ENCODE results near the gene SMARCD1.
"Not testable (repeated sequence)": the region's sequence is repeated elsewhere in the genome, so short reads cannot be mapped to it uniquely, and the experiment has no call there.

Gene SMARCD1

DNA sequence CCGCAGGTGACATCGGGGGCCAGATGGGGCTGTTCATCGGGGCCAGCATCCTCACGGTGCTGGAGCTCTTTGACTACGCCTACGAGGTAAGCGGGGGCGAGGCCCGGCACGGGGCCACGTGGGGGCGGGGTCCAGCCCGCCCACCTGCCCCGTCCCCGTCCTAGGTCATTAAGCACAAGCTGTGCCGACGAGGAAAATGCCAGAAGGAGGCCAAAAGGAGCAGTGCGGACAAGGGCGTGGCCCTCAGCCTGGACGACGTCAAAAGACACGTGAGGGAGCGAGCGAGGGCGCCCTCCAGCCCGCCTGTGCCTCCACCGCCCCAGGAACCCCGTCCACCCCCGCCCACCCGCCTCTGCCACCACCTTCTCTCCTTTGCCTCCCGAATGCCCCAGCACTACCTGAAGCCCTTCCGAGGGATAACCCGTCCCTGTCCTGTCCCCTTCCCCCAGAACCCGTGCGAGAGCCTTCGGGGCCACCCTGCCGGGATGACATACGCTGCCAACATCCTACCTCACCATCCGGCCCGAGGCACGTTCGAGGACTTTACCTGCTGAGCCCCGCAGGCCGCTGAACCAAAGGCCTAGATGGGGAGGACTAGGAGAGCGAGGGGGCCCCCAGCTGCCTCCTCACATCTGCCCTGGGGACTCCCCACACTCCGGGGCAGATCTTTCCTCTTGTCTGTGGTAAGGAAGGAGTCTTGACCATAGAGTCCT, 3.9 kb upstream of the SMARCD1 start:
- Histone ChIP-seq H3K4me3 (IDR thresholded peaks at IDR 0.05; ENCODE audit: insufficient read depth, low read depth, low read length) (no peak overlapping the region), H3K9ac (no peak overlapping the region), H3K27me3 (ENCODE audit: insufficient read depth, low read depth) (no peaks in the 10 kb centered on the region; the same call in 1 of the 2 replicates), H3K4me1 (ENCODE audit: low read depth, poor library complexity, severe bottlenecking) (peaks cover 10% of the 10 kb centered on the region), H3K27ac (no peak overlapping the region), H3K4me2 (no peak overlapping the region), H3K36me3 (ENCODE audit: insufficient read depth) (no peaks in the 10 kb centered on the region), H4K20me1 (ENCODE audit: insufficient read depth) (no peaks in the 10 kb centered on the region), H2AFZ (ENCODE audit: low read depth) (no peak overlapping the region), H3K79me2 (ENCODE audit: insufficient read depth, low read depth) (no peaks in the 10 kb centered on the region; the same call in 1 of the 2 replicates)
- TF ChIP-seq, protein P1, sequence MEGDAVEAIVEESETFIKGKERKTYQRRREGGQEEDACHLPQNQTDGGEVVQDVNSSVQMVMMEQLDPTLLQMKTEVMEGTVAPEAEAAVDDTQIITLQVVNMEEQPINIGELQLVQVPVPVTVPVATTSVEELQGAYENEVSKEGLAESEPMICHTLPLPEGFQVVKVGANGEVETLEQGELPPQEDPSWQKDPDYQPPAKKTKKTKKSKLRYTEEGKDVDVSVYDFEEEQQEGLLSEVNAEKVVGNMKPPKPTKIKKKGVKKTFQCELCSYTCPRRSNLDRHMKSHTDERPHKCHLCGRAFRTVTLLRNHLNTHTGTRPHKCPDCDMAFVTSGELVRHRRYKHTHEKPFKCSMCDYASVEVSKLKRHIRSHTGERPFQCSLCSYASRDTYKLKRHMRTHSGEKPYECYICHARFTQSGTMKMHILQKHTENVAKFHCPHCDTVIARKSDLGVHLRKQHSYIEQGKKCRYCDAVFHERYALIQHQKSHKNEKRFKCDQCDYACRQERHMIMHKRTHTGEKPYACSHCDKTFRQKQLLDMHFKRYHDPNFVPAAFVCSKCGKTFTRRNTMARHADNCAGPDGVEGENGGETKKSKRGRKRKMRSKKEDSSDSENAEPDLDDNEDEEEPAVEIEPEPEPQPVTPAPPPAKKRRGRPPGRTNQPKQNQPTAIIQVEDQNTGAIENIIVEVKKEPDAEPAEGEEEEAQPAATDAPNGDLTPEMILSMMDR (conservative IDR thresholded peaks at IDR 0.05; ENCODE audit: low read depth, low read length): no peak

DNA sequence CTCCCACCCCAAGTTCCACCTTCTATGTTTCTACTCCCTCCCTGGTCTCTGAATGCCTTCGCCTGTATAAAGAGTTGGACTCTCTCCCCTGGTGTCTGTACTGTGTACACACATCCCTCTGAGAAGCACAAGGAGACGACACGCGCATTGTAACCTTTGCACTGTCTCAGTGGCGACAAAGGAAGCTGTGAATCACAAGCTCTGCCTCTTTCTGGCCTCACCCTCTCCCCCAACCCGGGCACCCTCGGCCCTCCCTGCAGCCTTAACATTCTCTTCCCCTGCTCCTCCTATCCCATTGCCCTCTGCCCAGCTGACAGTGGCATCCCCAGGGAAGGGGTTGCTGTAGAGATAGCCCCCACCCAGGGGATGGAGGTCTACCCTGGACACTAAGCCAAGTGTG, 2.5 kb upstream of the SMARCD1 start:
- no peak overlapping the region for H3K4me2 ChIP-seq
- H3K79me2 ChIP-seq (ENCODE audit: insufficient read depth, low read depth): no peaks in the 10 kb centered on the region; the same call in 1 of the 2 replicates
- TF ChIP-seq, protein P1 (conservative IDR thresholded peaks at IDR 0.05; ENCODE audit: low read depth, low read length): no peak
- no peak overlapping the region for H3K27ac ChIP-seq
- H3K4me3 ChIP-seq (IDR thresholded peaks at IDR 0.05; ENCODE audit: insufficient read depth, low read depth, low read length): no peak overlapping the region
- peaks cover 7% of the 10 kb centered on the region; the same call in 1 of the 2 replicates for H3K36me3 ChIP-seq (ENCODE audit: insufficient read depth)
- no peak overlapping the region for H2AFZ ChIP-seq (ENCODE audit: low read depth)
- no peaks in the 10 kb centered on the region for H4K20me1 ChIP-seq (ENCODE audit: insufficient read depth)
- peaks cover 23% of the 10 kb centered on the region for H3K4me1 ChIP-seq (ENCODE audit: low read depth, poor library complexity, severe bottlenecking)
- H3K9ac ChIP-seq: no peak overlapping the region
- no peaks in the 10 kb centered on the region; the same call in 1 of the 2 replicates for H3K27me3 ChIP-seq (ENCODE audit: insufficient read depth, low read depth)

DNA sequence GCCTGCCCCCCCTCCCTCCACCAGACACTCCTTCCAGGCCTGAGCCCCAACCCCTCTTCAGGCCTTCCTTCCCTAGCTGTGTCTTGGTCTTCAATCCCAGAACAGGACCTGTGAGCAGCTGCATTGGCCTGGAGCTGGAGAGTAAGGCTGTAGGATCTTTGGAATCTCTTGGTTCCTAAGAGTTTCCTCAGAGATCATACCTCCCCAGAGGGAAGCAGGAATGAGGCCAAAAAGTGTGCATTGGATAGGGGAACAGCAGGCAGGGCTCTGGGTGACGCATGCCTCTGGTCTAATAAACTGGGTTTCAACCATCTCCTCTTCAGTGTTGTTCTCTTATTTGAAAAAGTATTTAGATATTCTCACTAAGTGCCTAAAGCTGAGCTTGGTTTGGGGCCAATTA, 1.8 kb upstream of the SMARCD1 start:
- no peak overlapping the region for H3K27ac ChIP-seq
- no peak overlapping the region for H3K4me2 ChIP-seq
- H3K36me3 ChIP-seq (ENCODE audit: insufficient read depth): peaks cover 7% of the 10 kb centered on the region; the same call in 1 of the 2 replicates
- H3K79me2 ChIP-seq (ENCODE audit: insufficient read depth, low read depth): no peaks in the 10 kb centered on the region; the same call in 1 of the 2 replicates
- no peaks in the 10 kb centered on the region for H3K27me3 ChIP-seq (ENCODE audit: insufficient read depth, low read depth)
- H4K20me1 ChIP-seq (ENCODE audit: insufficient read depth): no peaks in the 10 kb centered on the region
- TF ChIP-seq, protein P1 (conservative IDR thresholded peaks at IDR 0.05; ENCODE audit: low read depth, low read length): no peak
- no peak overlapping the region for H3K9ac ChIP-seq
- H3K4me1 ChIP-seq (ENCODE audit: low read depth, poor library complexity, severe bottlenecking): peaks cover 28% of the 10 kb centered on the region
- no peak overlapping the region for H3K4me3 ChIP-seq (IDR thresholded peaks at IDR 0.05; ENCODE audit: insufficient read depth, low read depth, low read length)
- no peak overlapping the region for H2AFZ ChIP-seq (ENCODE audit: low read depth)

DNA sequence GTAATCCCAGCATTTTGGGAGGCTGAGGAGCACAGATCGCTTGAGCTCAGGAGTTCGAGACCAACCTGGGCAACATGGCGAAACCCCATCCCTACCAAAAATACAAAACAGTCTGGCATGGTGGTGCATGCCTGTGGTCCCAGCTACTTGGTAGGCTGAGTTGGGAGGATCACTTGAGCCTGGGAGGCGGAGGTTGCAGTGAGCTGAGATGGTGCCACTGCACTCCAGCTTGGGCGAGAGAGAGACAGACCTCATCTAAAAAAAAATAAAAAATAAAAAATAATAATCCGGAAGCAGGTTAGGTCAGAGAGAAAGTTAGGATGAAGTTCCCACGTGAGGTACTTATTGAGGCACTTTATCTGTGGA, 750 bp upstream of the SMARCD1 start:
- peak overlapping the region; percentile 49 for H3K9ac ChIP-seq
- not testable (repeated sequence) for H3K79me2 ChIP-seq (ENCODE audit: insufficient read depth, low read depth); H4K20me1 ChIP-seq (ENCODE audit: insufficient read depth); H3K36me3 ChIP-seq (ENCODE audit: insufficient read depth); H3K27me3 ChIP-seq (ENCODE audit: insufficient read depth, low read depth); H3K4me3 ChIP-seq (IDR thresholded peaks at IDR 0.05; ENCODE audit: insufficient read depth, low read depth, low read length)
- H3K4me1 ChIP-seq (ENCODE audit: low read depth, poor library complexity, severe bottlenecking): peaks cover 39% of the 10 kb centered on the region
- peak overlapping the region; percentile 63 for H3K27ac ChIP-seq
- H2AFZ ChIP-seq (ENCODE audit: low read depth): peak overlapping the region; percentile 79
- peak overlapping the region; percentile 69 for H3K4me2 ChIP-seq

DNA sequence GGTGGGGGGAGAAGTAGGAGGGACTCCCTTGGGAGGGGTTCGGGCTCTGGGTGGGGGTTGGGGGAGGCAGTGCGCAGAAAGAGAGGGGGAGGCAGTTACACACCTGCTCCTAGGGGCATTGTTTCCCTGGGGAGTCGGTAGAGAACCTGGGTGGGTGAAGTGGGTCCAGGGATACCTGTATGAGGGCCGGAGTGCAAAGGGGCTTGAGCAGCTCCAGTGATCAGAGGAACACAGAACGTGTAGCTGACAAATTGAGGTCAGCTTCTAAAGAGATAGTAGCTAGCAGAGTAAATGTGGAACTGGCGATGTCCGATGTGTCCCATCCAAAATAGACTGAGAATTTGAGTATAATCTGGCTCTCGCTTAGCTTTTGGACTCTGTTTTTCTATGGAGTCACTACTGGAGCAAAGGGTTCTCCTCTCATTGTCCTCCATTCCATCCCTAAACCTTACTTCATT, 502 bp downstream of the SMARCD1 start:
- Histone ChIP-seq H2AFZ (ENCODE audit: low read depth) (peak overlapping the region; percentile 79; the same call in 1 of the 2 replicates), H3K79me2 (ENCODE audit: insufficient read depth, low read depth) (peaks cover 5% of the 10 kb centered on the region; the same call in 1 of the 2 replicates), H4K20me1 (ENCODE audit: insufficient read depth) (no peaks in the 10 kb centered on the region), H3K4me3 (IDR thresholded peaks at IDR 0.05; ENCODE audit: insufficient read depth, low read depth, low read length) (no peak overlapping the region), H3K4me2 (peak overlapping the region; percentile 85), H3K4me1 (ENCODE audit: low read depth, poor library complexity, severe bottlenecking) (peaks cover 39% of the 10 kb centered on the region), H3K27me3 (ENCODE audit: insufficient read depth, low read depth) (no peaks in the 10 kb centered on the region), H3K36me3 (ENCODE audit: insufficient read depth) (peaks cover 20% of the 10 kb centered on the region), H3K27ac (peak overlapping the region; percentile 63), H3K9ac (peak overlapping the region; percentile 49; the same call in 1 of the 2 replicates)
- TF ChIP-seq, protein P1 (conservative IDR thresholded peaks at IDR 0.05; ENCODE audit: low read depth, low read length): no peak
